GM23338 (cell line): Measurements from ENCODE around the gene PRM3. TPM values are rescaled to one million over a fixed set of nuclear protein-coding genes. Genes with fewer than 3 reads are reported as not detected.
A peak's percentile ranks its signal among the peaks of the same experiment; 100 is the strongest.

ENCODE experiments used
- ATAC-seq: fragments of 200-7000 bp; cut with Tn5 transposase; 3 replicates; pipeline ENCODE4 v1.9.1; 2020
- DNase-seq: peaks from one replicate; pipeline ENCODE4 v3.0.0-alpha.2; 2015; ENCODE audit warnings: low spot score
- H2AFZ ChIP-seq: fragments of 200-600 bp; sonication (generic); 2 replicates; pipeline ENCODE4 v1.8.0; 2016; ENCODE audit warnings: antibody characterized with exemption, mild to moderate bottlenecking, moderate library complexity
- H3F3A ChIP-seq: fragments of 200-600 bp; sonication (generic); replicated peaks from 2 replicates; pipeline ENCODE4 v1.8.0; 2017; ENCODE audit warnings: antibody characterized with exemption, mixed run types, low read depth
- H3K27ac ChIP-seq: fragments of 200-600 bp; sonication (generic); 2 replicates; pipeline ENCODE4 v1.6.1; 2016; ENCODE audit warnings: low read depth
- H3K27me3 ChIP-seq: fragments of 200-600 bp; sonication (generic); 2 replicates; pipeline ENCODE4 v1.8.0; 2016; ENCODE audit warnings: mild to moderate bottlenecking, mixed run types, moderate library complexity; ENCODE audit not compliant: insufficient read depth
- H3K36me3 ChIP-seq: fragments of 200-600 bp; sonication (generic); 2 replicates; pipeline ENCODE4 v1.8.0; 2016; ENCODE audit warnings: mild to moderate bottlenecking; ENCODE audit not compliant: insufficient read depth
- H3K4me1 ChIP-seq: fragments of 200-600 bp; sonication (generic); 2 replicates; pipeline ENCODE4 v1.8.0; 2016; ENCODE audit warnings: mild to moderate bottlenecking, moderate library complexity; ENCODE audit not compliant: insufficient read depth
- H3K4me2 ChIP-seq: fragments of 200-600 bp; sonication (generic); 2 replicates; pipeline ENCODE4 v1.7.1; 2017; ENCODE audit warnings: mixed run types
- H3K4me3 ChIP-seq: fragments of 200-600 bp; sonication (generic); 2 replicates; pipeline ENCODE4 v1.6.1; 2016; ENCODE audit warnings: mixed run types
- H3K79me2 ChIP-seq: fragments of 200-600 bp; sonication (generic); replicated peaks from 2 replicates; pipeline ENCODE4 v1.8.0; 2017; ENCODE audit warnings: mild to moderate bottlenecking; ENCODE audit not compliant: insufficient read depth
- H3K9me2 ChIP-seq: fragments of 200-600 bp; sonication (generic); 2 replicates; pipeline ENCODE4 v1.8.0; 2017; ENCODE audit not compliant: insufficient read depth
- H4K20me1 ChIP-seq: fragments of 200-600 bp; sonication (generic); replicated peaks from 2 replicates; pipeline ENCODE4 v1.8.0; 2017; ENCODE audit warnings: mild to moderate bottlenecking; ENCODE audit not compliant: insufficient read depth
- H3K27ac Mint-ChIP-seq: 2 replicates; pipeline ENCODE4 v1.8.0; 2020; ENCODE audit warnings: inconsistent platforms, mild to moderate bottlenecking, moderate library complexity, mixed read lengths
- H3K27me3 Mint-ChIP-seq: 3 replicates; pipeline ENCODE4 v1.8.0; 2022; ENCODE audit warnings: low read depth, mild to moderate bottlenecking, moderate library complexity, mixed read lengths, inconsistent platforms; ENCODE audit not compliant: insufficient read depth, poor library complexity
- H3K36me3 Mint-ChIP-seq: 3 replicates; pipeline ENCODE4 v1.8.0; 2021; ENCODE audit warnings: low read depth, mild to moderate bottlenecking, inconsistent platforms, moderate library complexity, mixed read lengths
- H3K4me1 Mint-ChIP-seq: 3 replicates; pipeline ENCODE4 v1.8.0; 2020; ENCODE audit warnings: mild to moderate bottlenecking, inconsistent platforms, mixed read lengths
- H3K4me3 Mint-ChIP-seq: 3 replicates; pipeline ENCODE4 v1.8.0; 2021; ENCODE audit warnings: moderate library complexity, mild to moderate bottlenecking, inconsistent platforms, mixed read lengths
- H3K9me3 Mint-ChIP-seq: 3 replicates; pipeline ENCODE4 v1.8.0; 2020; ENCODE audit warnings: moderate library complexity, mild to moderate bottlenecking, inconsistent platforms, mixed read lengths
- CREB1 ChIP-seq: fragments of 250-450 bp; sonication (Bioruptor Pico); IDR thresholded peaks from 2 replicates; pipeline ENCODE4 v1.5.0; 2020; ENCODE audit warnings: low read depth, mild to moderate bottlenecking, moderate library complexity
- EZH2 ChIP-seq: fragments of 200-600 bp; sonication (generic); IDR thresholded peaks from one replicate; pipeline ENCODE4 v1.8.0; 2017; ENCODE audit warnings: antibody characterized with exemption, mild to moderate bottlenecking, low read depth; ENCODE audit not compliant: unreplicated experiment
- EZH2phosphoT487 ChIP-seq: fragments of 200-600 bp; sonication (generic); IDR thresholded peaks from one replicate; pipeline ENCODE4 v1.8.1; 2018; ENCODE audit warnings: antibody characterized with exemption; ENCODE audit not compliant: unreplicated experiment
- JUNB ChIP-seq: IDR thresholded peaks from one replicate; pipeline ENCODE4 v1.6.1; 2016; ENCODE audit warnings: antibody characterized with exemption; ENCODE audit not compliant: unreplicated experiment
- NANOG ChIP-seq: IDR thresholded peaks from 2 replicates; pipeline ENCODE4 v1.6.1; 2016; ENCODE audit warnings: antibody characterized with exemption, borderline replicate concordance
- POLR2AphosphoS5 ChIP-seq: IDR thresholded peaks from 2 replicates; pipeline ENCODE4 v1.6.1; 2016; ENCODE audit warnings: antibody characterized with exemption, low read depth
- STAT1 ChIP-seq: IDR thresholded peaks from one replicate; pipeline ENCODE4 v1.6.1; 2016; ENCODE audit warnings: antibody characterized with exemption; ENCODE audit not compliant: unreplicated experiment
- ZNF114 ChIP-seq: fragments of 250-450 bp; sonication (Bioruptor Pico); IDR thresholded peaks from 2 replicates; pipeline ENCODE4 v1.5.0; 2020; ENCODE audit warnings: mild to moderate bottlenecking, moderate library complexity
- ZNF331 ChIP-seq: fragments of 250-450 bp; sonication (Bioruptor Pico); IDR thresholded peaks from 2 replicates; pipeline ENCODE4 v1.5.0; 2020; ENCODE audit warnings: low read depth, mild to moderate bottlenecking, moderate library complexity
- ZNF462 ChIP-seq: fragments of 250-450 bp; sonication (Bioruptor Pico); IDR thresholded peaks from 2 replicates; pipeline ENCODE4 v1.5.0; 2020; ENCODE audit warnings: mild to moderate bottlenecking, moderate library complexity
- polyA plus RNA-seq: library from polyadenylated mRNA; unstranded; fragments of >200 nt; fragmentation: Nextera tagmentation; extraction: Ambion mirVana; gene quantifications from 2 replicates; pipeline ENCODE4 v1.2.1, GENCODE V29; 2016
- total RNA-seq: library from RNA; depleted of rRNA; stranded (reverse); fragments of >200 nt; shearing (Covaris generic); gene quantifications from 2 replicates; pipeline ENCODE4 v1.2.3, GENCODE V29; 2014
- TF ChIP-seq, protein P1 (sequence below), 2 experiments: fragments of 200-600 bp in 1 of 2; sonication (generic) in 1 of 2; conservative IDR thresholded peaks; 2 replicates each; pipeline versions ENCODE4 v1.5.1 to v1.6.1; 2016 to 2017; ENCODE audit warnings: antibody characterized with exemption in 2 of 2, low read depth in 2 of 2, mild to moderate bottlenecking in 2 of 2, moderate library complexity in 1 of 2
- TF ChIP-seq, protein P2 (sequence below): IDR thresholded peaks from 2 replicates; pipeline ENCODE4 v1.6.1; 2016; ENCODE audit warnings: antibody characterized with exemption
- TF ChIP-seq, protein P3 (sequence below): IDR thresholded peaks from one replicate; pipeline ENCODE4 v1.6.1; 2018; ENCODE audit warnings: antibody characterized with exemption; ENCODE audit not compliant: unreplicated experiment

PRM3 gene
- total and polyA plus RNA-seq, 2 experiments from 2014 or later = not detected

- H2AFZ ChIP-seq = peak within 1 kb of the TSS; percentile 23; the same call in 1 of the 2 replicates
- H3F3A ChIP-seq = no peaks in the 10 kb centered on the region
- DNase-seq = no peak
- TF ChIP-seq JUNB = no peak
- TF ChIP-seq CREB1 = no peak
- no peak for TF ChIP-seq STAT1
- TF ChIP-seq, protein P1, sequence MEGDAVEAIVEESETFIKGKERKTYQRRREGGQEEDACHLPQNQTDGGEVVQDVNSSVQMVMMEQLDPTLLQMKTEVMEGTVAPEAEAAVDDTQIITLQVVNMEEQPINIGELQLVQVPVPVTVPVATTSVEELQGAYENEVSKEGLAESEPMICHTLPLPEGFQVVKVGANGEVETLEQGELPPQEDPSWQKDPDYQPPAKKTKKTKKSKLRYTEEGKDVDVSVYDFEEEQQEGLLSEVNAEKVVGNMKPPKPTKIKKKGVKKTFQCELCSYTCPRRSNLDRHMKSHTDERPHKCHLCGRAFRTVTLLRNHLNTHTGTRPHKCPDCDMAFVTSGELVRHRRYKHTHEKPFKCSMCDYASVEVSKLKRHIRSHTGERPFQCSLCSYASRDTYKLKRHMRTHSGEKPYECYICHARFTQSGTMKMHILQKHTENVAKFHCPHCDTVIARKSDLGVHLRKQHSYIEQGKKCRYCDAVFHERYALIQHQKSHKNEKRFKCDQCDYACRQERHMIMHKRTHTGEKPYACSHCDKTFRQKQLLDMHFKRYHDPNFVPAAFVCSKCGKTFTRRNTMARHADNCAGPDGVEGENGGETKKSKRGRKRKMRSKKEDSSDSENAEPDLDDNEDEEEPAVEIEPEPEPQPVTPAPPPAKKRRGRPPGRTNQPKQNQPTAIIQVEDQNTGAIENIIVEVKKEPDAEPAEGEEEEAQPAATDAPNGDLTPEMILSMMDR (conservative IDR thresholded peaks at IDR 0.05; ENCODE audit: low read depth in 2 of 2) = no peak
- TF ChIP-seq, protein P2, sequence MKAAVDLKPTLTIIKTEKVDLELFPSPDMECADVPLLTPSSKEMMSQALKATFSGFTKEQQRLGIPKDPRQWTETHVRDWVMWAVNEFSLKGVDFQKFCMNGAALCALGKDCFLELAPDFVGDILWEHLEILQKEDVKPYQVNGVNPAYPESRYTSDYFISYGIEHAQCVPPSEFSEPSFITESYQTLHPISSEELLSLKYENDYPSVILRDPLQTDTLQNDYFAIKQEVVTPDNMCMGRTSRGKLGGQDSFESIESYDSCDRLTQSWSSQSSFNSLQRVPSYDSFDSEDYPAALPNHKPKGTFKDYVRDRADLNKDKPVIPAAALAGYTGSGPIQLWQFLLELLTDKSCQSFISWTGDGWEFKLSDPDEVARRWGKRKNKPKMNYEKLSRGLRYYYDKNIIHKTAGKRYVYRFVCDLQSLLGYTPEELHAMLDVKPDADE = no peak
- no peak for TF ChIP-seq ZNF331 (CRISPR knock-in tag)
- TF ChIP-seq POLR2AphosphoS5 = no peak
- no peak for TF ChIP-seq ZNF114 (CRISPR knock-in tag)
- no peak for TF ChIP-seq NANOG
- no peak for TF ChIP-seq EZH2phosphoT487
- no peak for TF ChIP-seq EZH2
- no peak for TF ChIP-seq ZNF462 (CRISPR knock-in tag)
- TF ChIP-seq, protein P3, sequence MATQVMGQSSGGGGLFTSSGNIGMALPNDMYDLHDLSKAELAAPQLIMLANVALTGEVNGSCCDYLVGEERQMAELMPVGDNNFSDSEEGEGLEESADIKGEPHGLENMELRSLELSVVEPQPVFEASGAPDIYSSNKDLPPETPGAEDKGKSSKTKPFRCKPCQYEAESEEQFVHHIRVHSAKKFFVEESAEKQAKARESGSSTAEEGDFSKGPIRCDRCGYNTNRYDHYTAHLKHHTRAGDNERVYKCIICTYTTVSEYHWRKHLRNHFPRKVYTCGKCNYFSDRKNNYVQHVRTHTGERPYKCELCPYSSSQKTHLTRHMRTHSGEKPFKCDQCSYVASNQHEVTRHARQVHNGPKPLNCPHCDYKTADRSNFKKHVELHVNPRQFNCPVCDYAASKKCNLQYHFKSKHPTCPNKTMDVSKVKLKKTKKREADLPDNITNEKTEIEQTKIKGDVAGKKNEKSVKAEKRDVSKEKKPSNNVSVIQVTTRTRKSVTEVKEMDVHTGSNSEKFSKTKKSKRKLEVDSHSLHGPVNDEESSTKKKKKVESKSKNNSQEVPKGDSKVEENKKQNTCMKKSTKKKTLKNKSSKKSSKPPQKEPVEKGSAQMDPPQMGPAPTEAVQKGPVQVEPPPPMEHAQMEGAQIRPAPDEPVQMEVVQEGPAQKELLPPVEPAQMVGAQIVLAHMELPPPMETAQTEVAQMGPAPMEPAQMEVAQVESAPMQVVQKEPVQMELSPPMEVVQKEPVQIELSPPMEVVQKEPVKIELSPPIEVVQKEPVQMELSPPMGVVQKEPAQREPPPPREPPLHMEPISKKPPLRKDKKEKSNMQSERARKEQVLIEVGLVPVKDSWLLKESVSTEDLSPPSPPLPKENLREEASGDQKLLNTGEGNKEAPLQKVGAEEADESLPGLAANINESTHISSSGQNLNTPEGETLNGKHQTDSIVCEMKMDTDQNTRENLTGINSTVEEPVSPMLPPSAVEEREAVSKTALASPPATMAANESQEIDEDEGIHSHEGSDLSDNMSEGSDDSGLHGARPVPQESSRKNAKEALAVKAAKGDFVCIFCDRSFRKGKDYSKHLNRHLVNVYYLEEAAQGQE = no peak
- H3K36me3 ChIP-seq = no peaks in the 10 kb centered on the region
- H3K9me2 ChIP-seq = no peaks in the 10 kb centered on the region
- Mint-ChIP-seq H3K36me3 (no peaks in the 10 kb centered on the region; the same call in 2 of the 3 replicates), H3K27ac (no peak within 1 kb of the TSS), H3K9me3 (peaks cover 3% of the 10 kb centered on the region; the same call in 1 of the 3 replicates), H3K27me3 (peaks cover 17% of the 10 kb centered on the region), H3K4me1 (peaks cover 14% of the 10 kb centered on the region), H3K4me3 (no peak within 1 kb of the TSS; the same call in 2 of the 3 replicates)
- no peaks in the 10 kb centered on the region for H3K27me3 ChIP-seq
- H3K4me1 ChIP-seq = no peaks in the 10 kb centered on the region; the same call in 1 of the 2 replicates
- 0 out of 3 replicates have a peak, but pooled peaks have one; percentile 14 for ATAC-seq
- no peaks in the 10 kb centered on the region for H4K20me1 ChIP-seq
- H3K27ac ChIP-seq = no peak within 1 kb of the TSS
- H3K79me2 ChIP-seq = no peaks in the 10 kb centered on the region
- no peak within 1 kb of the TSS for H3K4me3 ChIP-seq
- H3K4me2 ChIP-seq = no peak within 1 kb of the TSS
Measured at GRCh38 chr16:11276143-11276895, 2.9 kb upstream of the PRM3 start, which contains the start of gene PRM2. Gene PRM2, minus strand, starts transcription at chr16:11276480. Its CDS starts 110 bp downstream, at chr16:11276370.
